ENCODE results near the gene CCNT1. TPM values are rescaled to one million over a fixed set of nuclear protein-coding genes. Genes with fewer than 3 reads are reported as not detected.

Gene CCNT1
- total and polyA plus RNA-seq, 2 experiments from 2014 or later, result 6.3 to 20.4 TPM

GRCh38 chr12:48750769-48751356 is 34.4 kb upstream of the CCNT1 start:
- TF ChIP-seq CTCF (IDR thresholded peaks at IDR 0.05; ENCODE audit: low read depth, low read length), result no peak
- no peaks in the 10 kb centered on the region for H3K9me3 ChIP-seq (ENCODE audit: low read depth)
- H3K4me1 ChIP-seq (ENCODE audit: low read depth), result peaks cover 6% of the 10 kb centered on the region
- DNase-seq (ENCODE audit: low read depth in 1 of 2, low spot score in 1 of 2), result no peak
- H3K27ac ChIP-seq, result no peak overlapping the region
- H3K36me3 ChIP-seq, result no peaks in the 10 kb centered on the region
- H3K4me3 ChIP-seq, result no peak overlapping the region
- no peaks in the 10 kb centered on the region for H3K27me3 ChIP-seq

GRCh38 chr12:48750215-48750614 is 33.7 kb upstream of the CCNT1 start:
- H3K27ac ChIP-seq, result no peak overlapping the region
- no peak for TF ChIP-seq CTCF (IDR thresholded peaks at IDR 0.05; ENCODE audit: low read depth, low read length)
- H3K4me1 ChIP-seq (ENCODE audit: low read depth), result peaks cover 6% of the 10 kb centered on the region
- no peak overlapping the region for H3K4me3 ChIP-seq
- no peaks in the 10 kb centered on the region for H3K36me3 ChIP-seq
- H3K9me3 ChIP-seq (ENCODE audit: low read depth), result no peaks in the 10 kb centered on the region
- no peaks in the 10 kb centered on the region for H3K27me3 ChIP-seq
- no peak for DNase-seq (ENCODE audit: low read depth in 1 of 2, low spot score in 1 of 2)

- no peak overlapping the region for H3K27ac ChIP-seq
- H3K27me3 ChIP-seq, result peaks cover 6% of the 10 kb centered on the region
- no peaks in the 10 kb centered on the region for H3K9me3 ChIP-seq (ENCODE audit: low read depth)
- no peak for DNase-seq (ENCODE audit: low read depth in 1 of 2, low spot score in 1 of 2)
- no peak overlapping the region for H3K4me3 ChIP-seq
- no peaks in the 10 kb centered on the region for H3K4me1 ChIP-seq (ENCODE audit: low read depth)
- no peak for TF ChIP-seq CTCF (IDR thresholded peaks at IDR 0.05; ENCODE audit: low read depth, low read length)
- H3K36me3 ChIP-seq, result no peaks in the 10 kb centered on the region
Measured at GRCh38 chr12:48744251-48745008, 27.9 kb upstream of the CCNT1 start.

GRCh38 chr12:48739618-48740269 is 23.2 kb upstream of the CCNT1 start:
- Histone ChIP-seq H3K27me3 (peaks cover 9% of the 10 kb centered on the region), H3K4me1 (ENCODE audit: low read depth) (no peaks in the 10 kb centered on the region), H3K27ac (no peak overlapping the region), H3K4me3 (no peak overlapping the region), H3K9me3 (ENCODE audit: low read depth) (no peaks in the 10 kb centered on the region), H3K36me3 (no peaks in the 10 kb centered on the region)
- TF ChIP-seq CTCF (IDR thresholded peaks at IDR 0.05; ENCODE audit: low read depth, low read length), result no peak
- DNase-seq (ENCODE audit: low read depth in 1 of 2, low spot score in 1 of 2), result no peak

GRCh38 chr12:48736456-48736855 is 19.9 kb upstream of the CCNT1 start:
- H3K36me3 ChIP-seq, result no peaks in the 10 kb centered on the region
- no peaks in the 10 kb centered on the region for H3K4me1 ChIP-seq (ENCODE audit: low read depth)
- H3K27ac ChIP-seq, result no peak overlapping the region
- H3K9me3 ChIP-seq (ENCODE audit: low read depth), result no peaks in the 10 kb centered on the region
- DNase-seq (ENCODE audit: low read depth in 1 of 2, low spot score in 1 of 2), result no peak
- no peak for TF ChIP-seq CTCF (IDR thresholded peaks at IDR 0.05; ENCODE audit: low read depth, low read length)
- H3K4me3 ChIP-seq, result no peak overlapping the region
- peaks cover 9% of the 10 kb centered on the region for H3K27me3 ChIP-seq
